ENCODE measurements around the gene CTIF. TPM values are rescaled to one million over a fixed set of nuclear protein-coding genes. Genes with fewer than 3 reads are reported as not detected.

The CTIF gene
- total RNA-seq, 4 donors from 2014 or later: 16.6 to 116 (median 34.5) TPM

- Histone ChIP-seq H3K4me3 (no peak overlapping the region), H3K4me1 (peaks cover 0 to 14% (median 2%) of the 10 kb centered on the region in 4 donors), H3K27me3 (no peaks in the 10 kb centered on the region), H3K36me3 (no peaks in the 10 kb centered on the region), H3K9me3 (no peaks in the 10 kb centered on the region), H3K27ac (no peak overlapping the region)
- no peak for TF ChIP-seq POLR2A (IDR thresholded peaks at IDR 0.05)
- no peak for TF ChIP-seq CTCF (IDR thresholded peaks at IDR 0.05)
- no peak for DNase-seq
Observed at GRCh38 chr18:48905513-48905912, 366.7 kb downstream of the CTIF start.

DNA sequence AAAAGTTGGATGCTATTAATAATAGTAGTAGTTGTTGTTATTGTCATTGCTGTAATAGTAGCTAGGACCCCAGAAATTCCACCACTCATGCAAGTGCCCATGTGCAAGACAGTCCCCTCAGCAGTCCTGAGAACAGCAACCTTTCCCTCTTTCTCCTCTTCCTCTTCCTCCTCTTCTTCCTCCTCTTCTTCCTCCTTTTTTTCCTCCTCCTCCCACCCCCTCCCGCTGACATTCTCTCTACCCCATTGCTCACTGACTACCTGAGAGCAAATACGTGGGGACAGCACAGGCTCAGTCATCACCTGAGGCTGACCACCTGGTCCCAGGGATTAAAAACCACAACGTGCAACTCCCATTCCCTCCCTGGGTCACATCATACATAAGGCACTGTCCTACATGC lies 370.1 kb downstream of the CTIF start:
- no peak for DNase-seq
- no peak for TF ChIP-seq CTCF (IDR thresholded peaks at IDR 0.05)
- TF ChIP-seq POLR2A (IDR thresholded peaks at IDR 0.05): no peak
- no peaks in the 10 kb centered on the region for H3K4me1 ChIP-seq
- no peaks in the 10 kb centered on the region for H3K9me3 ChIP-seq
- no peaks in the 10 kb centered on the region for H3K36me3 ChIP-seq
- no peak overlapping the region for H3K4me3 ChIP-seq
- H3K27me3 ChIP-seq: no peaks in the 10 kb centered on the region
- no peak overlapping the region for H3K27ac ChIP-seq

- TF ChIP-seq POLR2A (IDR thresholded peaks at IDR 0.05) (no peak), CTCF (IDR thresholded peaks at IDR 0.05) (no peak)
- H3K4me1 ChIP-seq: no peaks in the 10 kb centered on the region
- no peaks in the 10 kb centered on the region for H3K9me3 ChIP-seq
- H3K36me3 ChIP-seq: no peaks in the 10 kb centered on the region
- H3K27ac ChIP-seq: no peak overlapping the region
- H3K4me3 ChIP-seq: no peak overlapping the region
- H3K27me3 ChIP-seq: no peaks in the 10 kb centered on the region
- peak in 1 of 3 donors; percentile 38 for DNase-seq
Observed at GRCh38 chr18:48909721-48910120, 370.9 kb downstream of the CTIF start.

DNA sequence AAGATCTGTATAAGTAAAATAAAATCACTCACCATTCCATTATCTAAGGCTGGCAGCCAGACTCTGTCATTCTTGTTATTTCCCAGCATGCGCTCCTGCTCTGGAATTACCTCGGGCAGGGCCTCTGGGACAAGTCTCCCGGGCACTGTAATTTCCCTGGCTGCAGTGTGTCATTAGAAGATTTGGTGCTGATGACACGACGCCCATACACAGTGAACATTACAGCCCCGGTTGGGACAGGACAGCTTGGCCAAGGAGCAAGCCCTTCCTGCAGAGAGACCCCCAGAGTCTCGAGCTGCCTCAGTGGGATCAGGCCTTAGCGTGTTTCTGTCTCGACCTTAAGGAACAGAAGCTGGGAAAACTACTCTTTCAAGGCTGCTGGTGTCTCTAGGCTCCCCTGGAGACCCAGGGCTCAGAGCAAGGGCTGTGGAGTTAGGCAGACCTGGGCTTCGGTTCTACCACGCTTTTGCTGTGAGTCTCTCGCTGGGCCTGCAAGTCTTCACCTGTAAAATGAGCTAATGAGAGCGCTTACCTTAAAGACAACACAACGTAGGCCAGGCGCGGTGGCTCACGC lies 372.2 kb downstream of the CTIF start:
- Histone ChIP-seq H3K9me3 (no peaks in the 10 kb centered on the region), H3K27ac (no peak overlapping the region), H3K36me3 (no peaks in the 10 kb centered on the region), H3K4me1 (no peaks in the 10 kb centered on the region), H3K27me3 (no peaks in the 10 kb centered on the region), H3K4me3 (no peak overlapping the region)
- DNase-seq: peak in 1 of 3 donors; percentile 24
- TF ChIP-seq POLR2A (IDR thresholded peaks at IDR 0.05) (no peak), CTCF (IDR thresholded peaks at IDR 0.05) (no peak)

Small RNA genes lying within 50 kb of the gene (small RNA-seq; reads per million reads assigned to genes)
- gene MIR4743: 0 to 0.41 reads per million in 2 donors

Other genes starting within 250 kb of the CTIF start
- gene ZBTB7C, start 129.6 kb upstream of the CTIF start, total RNA-seq: 10 to 100 TPM; 10.5 to 15.7 (median 14.2) TPM